SJSA1 (cell line): ENCODE measurements around the gene RBMS3. TPM values are rescaled to one million over a fixed set of nuclear protein-coding genes. Genes with fewer than 3 reads are reported as not detected.
"Not testable (repeated sequence)": the region's sequence is repeated elsewhere in the genome, so short reads cannot be mapped to it uniquely, and the experiment has no call there.

Source experiments
- DNase-seq, 2 experiments: peaks; one replicate each; pipeline ENCODE4 v3.0.0-alpha.2; 2015 to 2020; ENCODE audit warnings: low spot score in 2 of 2, low read depth in 1 of 2
- H3K27ac ChIP-seq: fragments of 250-450 bp; sonication (Bioruptor Pico); 2 replicates; pipeline ENCODE4 v1.5.1; 2020; ENCODE audit warnings: mild to moderate bottlenecking, moderate library complexity
- H3K27me3 ChIP-seq: fragments of 250-450 bp; sonication (Bioruptor Pico); replicated peaks from 2 replicates; pipeline ENCODE4 v1.5.1; 2020; ENCODE audit warnings: mild to moderate bottlenecking, moderate library complexity
- H3K36me3 ChIP-seq: fragments of 250-450 bp; sonication (Bioruptor Pico); 2 replicates; pipeline ENCODE4 v1.5.1; 2020; ENCODE audit warnings: mild to moderate bottlenecking
- H3K4me1 ChIP-seq: fragments of 250-450 bp; sonication (Bioruptor Pico); replicated peaks from 2 replicates; pipeline ENCODE4 v1.6.1; 2021; ENCODE audit warnings: mild to moderate bottlenecking
- H3K4me3 ChIP-seq: fragments of 250-450 bp; sonication (Bioruptor Pico); 2 replicates; pipeline ENCODE4 v1.5.1; 2020; ENCODE audit warnings: mild to moderate bottlenecking
- H3K9me3 ChIP-seq: fragments of 250-450 bp; sonication (Bioruptor Pico); replicated peaks from 2 replicates; pipeline ENCODE4 v1.5.1; 2020; ENCODE audit warnings: mild to moderate bottlenecking
- total RNA-seq: library from RNA; depleted of rRNA; stranded (reverse); fragments of >200 nt; shearing (Covaris generic); gene quantifications from 2 replicates; pipeline ENCODE4 v1.2.3, GENCODE V29; 2014

The RBMS3 gene
- total RNA-seq, 1 experiment from 2014 or later = 31.7 TPM

GRCh38 chr3:29773481-29773880 lies 492.6 kb downstream of the RBMS3 start:
- DNase-seq = no peak
- H3K4me3 ChIP-seq = no peak overlapping the region
- no peaks in the 10 kb centered on the region for H3K27me3 ChIP-seq
- no peaks in the 10 kb centered on the region for H3K9me3 ChIP-seq
- no peaks in the 10 kb centered on the region for H3K36me3 ChIP-seq
- no peak overlapping the region for H3K27ac ChIP-seq
- H3K4me1 ChIP-seq = 0 out of 2 replicates have a peak, but pooled peaks cover 6% of the 10 kb centered on the region

GRCh38 chr3:29775340-29775739 lies 494.5 kb downstream of the RBMS3 start:
- Histone ChIP-seq H3K27me3 (no peaks in the 10 kb centered on the region), H3K4me1 (0 out of 2 replicates have a peak, but pooled peaks cover 6% of the 10 kb centered on the region), H3K4me3 (no peak overlapping the region), H3K9me3 (no peaks in the 10 kb centered on the region), H3K27ac (peak overlapping the region; percentile 32; the same call in 1 of the 2 replicates), H3K36me3 (no peaks in the 10 kb centered on the region)
- DNase-seq = peak in 1 of 2 experiments; percentile 65

- Histone ChIP-seq H3K36me3 (peaks cover 11% of the 10 kb centered on the region), H3K4me1 (0 out of 2 replicates have a peak, but pooled peaks cover 6% of the 10 kb centered on the region), H3K27ac (no peak overlapping the region), H3K9me3 (no peaks in the 10 kb centered on the region), H3K4me3 (no peak overlapping the region), H3K27me3 (no peaks in the 10 kb centered on the region)
- no peak for DNase-seq
These were observed 497.0 kb downstream of the RBMS3 start for GRCh38 chr3:29777869-29778268.

DNA sequence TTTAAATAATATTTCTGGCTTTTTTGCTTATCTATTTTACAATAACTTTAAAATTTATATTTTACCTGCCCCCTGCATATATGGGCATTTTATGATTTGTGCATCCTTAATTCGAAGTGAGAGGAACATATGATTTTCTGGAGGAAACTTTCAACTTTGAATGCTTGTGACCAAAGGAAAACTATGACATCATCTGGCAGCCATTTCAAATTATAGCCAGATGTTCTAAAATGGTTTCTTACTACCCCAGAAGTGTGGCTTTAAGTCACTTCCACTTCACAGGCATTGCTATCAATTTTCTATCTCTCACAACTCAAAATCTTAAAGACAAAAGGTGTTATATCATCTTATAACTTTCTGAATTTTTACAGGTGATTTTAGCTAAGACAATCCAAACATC lies 508.8 kb downstream of the RBMS3 start:
- Histone ChIP-seq H3K27ac (no peak overlapping the region), H3K9me3 (no peaks in the 10 kb centered on the region), H3K27me3 (no peaks in the 10 kb centered on the region), H3K36me3 (no peaks in the 10 kb centered on the region), H3K4me1 (no peaks in the 10 kb centered on the region), H3K4me3 (no peak overlapping the region)
- no peak for DNase-seq

GRCh38 chr3:29796808-29797207 lies 515.9 kb downstream of the RBMS3 start:
- no peak for DNase-seq

GRCh38 chr3:29802057-29802456 lies 521.2 kb downstream of the RBMS3 start:
- Histone ChIP-seq H3K27me3 (no peaks in the 10 kb centered on the region), H3K27ac (no peak overlapping the region), H3K4me3 (no peak overlapping the region), H3K36me3 (0 out of 2 replicates have a peak, but pooled peaks cover 3% of the 10 kb centered on the region), H3K9me3 (no peaks in the 10 kb centered on the region), H3K4me1 (no peaks in the 10 kb centered on the region)
- DNase-seq = no peak

More at GRCh38 chr3:29796808-29797207, 515.9 kb downstream of the RBMS3 start:
- Histone ChIP-seq H3K4me3 (no peak overlapping the region), H3K27me3 (no peaks in the 10 kb centered on the region), H3K4me1 (no peaks in the 10 kb centered on the region), H3K36me3 (no peaks in the 10 kb centered on the region), H3K27ac (no peak overlapping the region), H3K9me3 (no peaks in the 10 kb centered on the region)

GRCh38 chr3:29804044-29804443 lies 523.2 kb downstream of the RBMS3 start:
- Histone ChIP-seq H3K4me3 (no peak overlapping the region), H3K4me1 (no peaks in the 10 kb centered on the region), H3K27me3 (no peaks in the 10 kb centered on the region), H3K36me3 (0 out of 2 replicates have a peak, but pooled peaks cover 3% of the 10 kb centered on the region), H3K27ac (no peak overlapping the region), H3K9me3 (no peaks in the 10 kb centered on the region)
- no peak for DNase-seq

DNA sequence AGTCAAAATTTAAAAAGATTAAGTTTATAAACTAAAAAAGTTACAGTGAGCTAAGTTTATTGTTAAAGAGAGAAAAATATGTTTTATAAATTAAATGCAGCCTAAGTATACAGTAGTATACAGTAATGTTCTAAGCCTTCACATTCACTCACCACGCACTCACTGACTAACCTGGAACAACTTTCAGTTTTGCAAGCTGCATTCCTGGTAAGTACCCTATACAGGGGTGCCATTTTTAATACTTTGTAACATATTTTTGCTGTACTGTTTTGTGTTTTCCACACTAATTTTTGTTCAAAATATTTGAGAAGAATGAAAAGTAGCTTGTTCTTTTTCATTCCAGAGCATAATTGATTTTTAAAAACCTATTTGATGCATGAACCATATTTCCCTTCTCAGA lies 524.9 kb downstream of the RBMS3 start:
- Histone ChIP-seq H3K27me3 (no peaks in the 10 kb centered on the region), H3K27ac (no peak overlapping the region), H3K36me3 (0 out of 2 replicates have a peak, but pooled peaks cover 3% of the 10 kb centered on the region), H3K9me3 (no peaks in the 10 kb centered on the region), H3K4me3 (no peak overlapping the region), H3K4me1 (no peaks in the 10 kb centered on the region)
- no peak for DNase-seq

GRCh38 chr3:29808324-29808723 lies 527.5 kb downstream of the RBMS3 start:
- H3K4me3 ChIP-seq, H3K4me1 ChIP-seq, H3K9me3 ChIP-seq, H3K36me3 ChIP-seq, DNase-seq, H3K27ac ChIP-seq, H3K27me3 ChIP-seq: not testable (repeated sequence)

GRCh38 chr3:29822071-29822470 lies 541.2 kb downstream of the RBMS3 start:
- Histone ChIP-seq H3K4me3 (no peak overlapping the region), H3K27me3 (no peaks in the 10 kb centered on the region), H3K4me1 (no peaks in the 10 kb centered on the region), H3K9me3 (no peaks in the 10 kb centered on the region), H3K27ac (no peak overlapping the region), H3K36me3 (no peaks in the 10 kb centered on the region)
- DNase-seq = no peak

DNA sequence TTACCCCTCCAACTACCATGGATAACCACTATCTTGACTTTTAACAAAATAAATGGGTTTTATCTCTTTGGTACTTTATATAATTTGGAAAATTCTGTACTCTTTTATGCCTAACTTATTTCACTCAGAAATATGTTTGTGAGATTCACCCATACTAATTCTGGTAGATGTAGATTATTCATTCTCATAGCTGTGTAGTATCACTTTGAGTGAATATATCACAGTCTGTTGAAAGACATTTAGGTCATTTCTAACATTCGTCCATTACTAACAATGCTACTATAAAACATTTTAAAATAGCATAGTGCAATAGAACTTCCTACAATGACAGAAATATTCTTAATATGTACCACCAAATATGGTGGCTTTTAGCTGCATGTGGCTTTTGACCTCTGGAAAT lies 542.4 kb downstream of the RBMS3 start:
- Histone ChIP-seq H3K36me3 (no peaks in the 10 kb centered on the region), H3K27ac (no peak overlapping the region), H3K4me3 (no peak overlapping the region), H3K4me1 (no peaks in the 10 kb centered on the region), H3K27me3 (no peaks in the 10 kb centered on the region), H3K9me3 (no peaks in the 10 kb centered on the region)
- no peak for DNase-seq

DNA sequence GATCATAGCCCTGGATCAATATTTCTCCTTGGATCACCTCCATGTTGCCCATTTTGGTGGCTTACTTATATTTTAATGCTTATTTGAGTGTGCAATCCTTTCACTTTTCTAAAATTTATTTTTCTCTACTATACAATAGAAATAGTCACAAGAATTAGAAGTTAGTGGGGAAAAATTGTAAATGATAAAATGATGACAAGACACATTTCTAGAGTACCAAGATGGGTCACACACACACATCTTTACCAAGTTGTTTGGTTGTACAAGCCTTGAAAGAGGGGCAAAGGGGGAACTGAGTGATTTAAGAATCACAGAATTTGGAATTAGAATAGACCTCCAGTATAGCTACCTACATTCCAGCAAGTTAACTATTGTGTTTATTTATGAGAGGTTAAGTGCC lies 545.8 kb downstream of the RBMS3 start:
- Histone ChIP-seq H3K4me1 (no peaks in the 10 kb centered on the region), H3K9me3 (no peaks in the 10 kb centered on the region), H3K27me3 (no peaks in the 10 kb centered on the region), H3K36me3 (no peaks in the 10 kb centered on the region), H3K4me3 (no peak overlapping the region), H3K27ac (no peak overlapping the region)
- DNase-seq = no peak

DNA sequence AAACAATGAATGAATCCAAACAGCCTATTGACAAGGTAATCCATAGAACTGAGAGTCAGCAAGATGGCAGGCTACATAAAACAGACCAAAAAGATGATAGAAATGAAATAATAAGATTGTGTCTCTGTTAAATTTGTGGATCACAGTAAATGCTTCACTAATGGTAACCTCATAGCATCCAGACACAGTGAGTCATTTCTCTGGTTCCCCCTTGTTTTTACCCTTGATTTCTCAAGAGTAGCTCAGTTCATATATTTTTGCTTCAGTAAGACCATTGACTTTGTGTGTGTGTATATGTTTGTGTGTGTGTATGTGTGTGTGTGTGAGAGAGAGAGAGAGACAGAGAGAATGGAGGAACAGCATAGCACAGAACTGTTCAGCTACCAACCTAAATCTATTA lies 546.9 kb downstream of the RBMS3 start:
- H3K36me3 ChIP-seq = no peaks in the 10 kb centered on the region
- no peaks in the 10 kb centered on the region for H3K4me1 ChIP-seq
- H3K27ac ChIP-seq = no peak overlapping the region
- H3K9me3 ChIP-seq = no peaks in the 10 kb centered on the region
- H3K4me3 ChIP-seq = no peak overlapping the region
- no peaks in the 10 kb centered on the region for H3K27me3 ChIP-seq
- DNase-seq = no peak

DNA sequence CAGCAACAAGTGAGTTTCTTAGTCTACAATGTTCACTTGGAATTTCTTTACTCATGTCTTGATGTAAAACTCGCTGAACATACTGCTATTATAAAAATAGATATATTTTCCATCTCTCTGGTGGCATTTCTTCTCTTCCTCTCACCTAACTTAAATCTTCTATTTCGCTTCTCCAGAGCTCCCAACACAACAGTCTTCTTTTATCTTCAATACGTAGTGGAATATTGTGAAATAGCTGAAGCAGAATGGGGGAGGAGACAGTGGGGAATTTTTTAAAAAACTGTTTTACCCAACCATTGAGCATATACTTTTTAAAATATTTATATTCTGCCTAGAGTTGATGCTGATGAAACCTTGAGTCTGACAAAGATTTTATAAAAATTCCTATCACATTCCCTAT lies 548.5 kb downstream of the RBMS3 start:
- no peak for DNase-seq
- no peaks in the 10 kb centered on the region for H3K27me3 ChIP-seq

GRCh38 chr3:29850641-29851040 lies 569.8 kb downstream of the RBMS3 start:
- no peaks in the 10 kb centered on the region for H3K4me1 ChIP-seq
- no peak overlapping the region for H3K4me3 ChIP-seq
- no peaks in the 10 kb centered on the region for H3K9me3 ChIP-seq
- peaks cover 3% of the 10 kb centered on the region; the same call in 1 of the 2 replicates for H3K36me3 ChIP-seq
- DNase-seq = no peak
- no peaks in the 10 kb centered on the region for H3K27me3 ChIP-seq
- H3K27ac ChIP-seq = no peak overlapping the region

More for the DNA sequence above, 548.5 kb downstream of the RBMS3 start:
- Histone ChIP-seq H3K4me1 (no peaks in the 10 kb centered on the region), H3K36me3 (no peaks in the 10 kb centered on the region), H3K27ac (no peak overlapping the region), H3K4me3 (no peak overlapping the region), H3K9me3 (no peaks in the 10 kb centered on the region)
